PC-9 (cell line): Measurements from ENCODE around the gene ANKIB1. TPM values are rescaled to one million over a fixed set of nuclear protein-coding genes. Genes with fewer than 3 reads are reported as not detected.
A peak's percentile ranks its signal among the peaks of the same experiment; 100 is the strongest.

Experiments used
- BruUV-seq: library from RNA; stranded (reverse); fragments of 400-500 nt; replicated peaks from 2 replicates; lab custom pipeline; 2021; lab: Mats Ljungman, UMichigan
- CTCF ChIA-PET: fragments of 300-600 bp; sonication (Branson Sonifier 250); formaldehyde crosslinking; loops from one replicate; lab custom pipeline; 2022; ENCODE audit warnings: antibody characterized with exemption; lab: Charles Lee
- POLR2A ChIA-PET: fragments of 300-600 bp; sonication (Branson Sonifier 250); formaldehyde crosslinking; loops from one replicate; lab custom pipeline; 2022; ENCODE audit warnings: antibody characterized with exemption; ENCODE audit not compliant: unreplicated experiment; lab: Charles Lee
- DNase-seq, 2 experiments: peaks; one replicate each; pipeline versions ENCODE4 v3.0.0 to v3.0.0-alpha.2; 2015 to 2022; ENCODE audit warnings: mixed read lengths in 1 of 2
- H2AFZ ChIP-seq: fragments of 200-600 bp; sonication (generic); 2 replicates; pipeline ENCODE4 v1.8.1; 2017; ENCODE audit warnings: antibody characterized with exemption
- H3F3A ChIP-seq: fragments of 200-600 bp; sonication (generic); 2 replicates; pipeline ENCODE4 v1.8.1; 2017; ENCODE audit warnings: antibody characterized with exemption, mild to moderate bottlenecking, low read depth; ENCODE audit not compliant: insufficient read depth
- H3K27ac ChIP-seq: fragments of 200-600 bp; sonication (generic); 2 replicates; pipeline ENCODE4 v1.6.1; 2016; ENCODE audit warnings: mixed run types
- H3K27me3 ChIP-seq: fragments of 200-600 bp; sonication (generic); 2 replicates; pipeline ENCODE4 v1.6.1; 2016; ENCODE audit warnings: low read depth, mixed run types; ENCODE audit not compliant: insufficient read depth
- H3K36me3 ChIP-seq: fragments of 200-600 bp; sonication (generic); 2 replicates; pipeline ENCODE4 v1.6.1; 2016; ENCODE audit warnings: low read depth, mixed run types
- H3K4me1 ChIP-seq: fragments of 200-600 bp; sonication (generic); replicated peaks from 2 replicates; pipeline ENCODE4 v1.6.1; 2016; ENCODE audit warnings: mixed run types; ENCODE audit not compliant: insufficient read depth
- H3K4me2 ChIP-seq: fragments of 200-600 bp; sonication (generic); 2 replicates; pipeline ENCODE4 v1.6.1; 2017; ENCODE audit warnings: mixed run types
- H3K4me3 ChIP-seq: fragments of 200-600 bp; sonication (generic); 2 replicates; pipeline ENCODE4 v1.6.1; 2016; ENCODE audit warnings: mixed run types
- H3K79me2 ChIP-seq: fragments of 200-600 bp; sonication (generic); 2 replicates; pipeline ENCODE4 v1.6.1; 2017; ENCODE audit warnings: low read depth, mixed run types
- H3K9me2 ChIP-seq: fragments of 200-600 bp; sonication (generic); 2 replicates; pipeline ENCODE4 v1.8.1; 2017; ENCODE audit warnings: mild to moderate bottlenecking; ENCODE audit not compliant: insufficient read depth
- H3K9me3 ChIP-seq: fragments of 200-600 bp; sonication (generic); 2 replicates; pipeline ENCODE4 v1.8.1; 2016; ENCODE audit warnings: low read depth; ENCODE audit not compliant: insufficient read depth
- H4K20me1 ChIP-seq: fragments of 200-600 bp; sonication (generic); 2 replicates; pipeline ENCODE4 v1.8.1; 2017; ENCODE audit not compliant: insufficient read depth
- CTCF ChIP-seq: fragments of 200-600 bp; sonication (generic); conservative IDR thresholded peaks from 2 replicates; pipeline ENCODE4 v1.6.1; 2017; ENCODE audit warnings: mixed run types, antibody characterized with exemption, mild to moderate bottlenecking, moderate library complexity
- EZH2 ChIP-seq: fragments of 200-600 bp; sonication (generic); IDR thresholded peaks from 2 replicates; pipeline ENCODE4 v1.8.0; 2017; ENCODE audit warnings: antibody characterized with exemption, low read depth
- intact Hi-C: fragments of 100-400 bp; cut with micrococcal nuclease; formaldehyde crosslinking; loops from one replicate; pipeline ENCODE4 v1.10.0; 2022; ENCODE audit not compliant: unreplicated experiment
- total RNA-seq: library from RNA; stranded (reverse); gene quantifications from 2 replicates; pipeline ENCODE4 v1.2.3, GENCODE V29; 2021

Gene ANKIB1
- total RNA-seq, 1 experiment from 2014 or later, result 116 TPM

- Histone ChIP-seq H2AFZ (peak overlapping the region; percentile 66), H3K4me3 (peak overlapping the region; percentile 36; the same call in 1 of the 2 replicates), H3K4me1 (peaks cover 28% of the 10 kb centered on the region), H3F3A (peaks cover 23% of the 10 kb centered on the region), H3K27ac (peak overlapping the region; percentile 97), H3K4me2 (peak overlapping the region; percentile 75), H4K20me1 (no peaks in the 10 kb centered on the region; the same call in 1 of the 2 replicates), H3K36me3 (peaks cover 26% of the 10 kb centered on the region), H3K79me2 (peaks cover 85% of the 10 kb centered on the region), H3K9me3 (peaks cover 7% of the 10 kb centered on the region; the same call in 1 of the 2 replicates), H3K9me2 (peaks cover 4% of the 10 kb centered on the region), H3K27me3 (no peaks in the 10 kb centered on the region)
- ChIA-PET POLR2A (interaction anchor here (0.6 to 0.7 kb wide), 4 partner anchors 7 to 251 kb away, joined by 3 to 5 read pairs (median 4); no protein-coding TSS in a partner anchor), CTCF (interaction anchor here (1.2 kb wide), 1 partner anchor 268 kb away, joined by 14 read pairs; the partner anchor contains the start of gene RBM48)
- peak; percentile 66 to 93 for DNase-seq
- intact Hi-C loops, result loop anchor here (1.0 kb wide), 1 partner anchor 15 kb away; the partner anchor contains the start of genes ANKIB1 and KRIT1
- TF ChIP-seq CTCF (no peak), EZH2 (no peak)
- BruUV-seq, result TSS peak; percentile 29
These were observed 14.5 kb downstream of the ANKIB1 start for GRCh38 chr7:92260248-92260781.

GRCh38 chr7:92266415-92267241 lies 20.9 kb downstream of the ANKIB1 start:
- Histone ChIP-seq H3K4me2 (no peak overlapping the region), H3K27me3 (no peaks in the 10 kb centered on the region), H4K20me1 (no peaks in the 10 kb centered on the region; the same call in none of the 2 replicates), H3K36me3 (peaks cover 22% of the 10 kb centered on the region), H3K9me3 (peaks cover 7% of the 10 kb centered on the region; the same call in 1 of the 2 replicates), H3K79me2 (peaks cover 79% of the 10 kb centered on the region), H3K4me3 (no peak overlapping the region), H3K4me1 (peaks cover 2% of the 10 kb centered on the region), H2AFZ (no peak overlapping the region), H3K9me2 (no peaks in the 10 kb centered on the region; the same call in 1 of the 2 replicates), H3F3A (no peaks in the 10 kb centered on the region), H3K27ac (no peak overlapping the region; the same call in 1 of the 2 replicates)
- no peak for DNase-seq
- TF ChIP-seq EZH2, result no peak
- TF ChIP-seq CTCF, result no peak
- intact Hi-C loops, result no loop called here
- ChIA-PET CTCF (no interaction called here), POLR2A (no interaction called here)
- no TSS peak for BruUV-seq

DNA sequence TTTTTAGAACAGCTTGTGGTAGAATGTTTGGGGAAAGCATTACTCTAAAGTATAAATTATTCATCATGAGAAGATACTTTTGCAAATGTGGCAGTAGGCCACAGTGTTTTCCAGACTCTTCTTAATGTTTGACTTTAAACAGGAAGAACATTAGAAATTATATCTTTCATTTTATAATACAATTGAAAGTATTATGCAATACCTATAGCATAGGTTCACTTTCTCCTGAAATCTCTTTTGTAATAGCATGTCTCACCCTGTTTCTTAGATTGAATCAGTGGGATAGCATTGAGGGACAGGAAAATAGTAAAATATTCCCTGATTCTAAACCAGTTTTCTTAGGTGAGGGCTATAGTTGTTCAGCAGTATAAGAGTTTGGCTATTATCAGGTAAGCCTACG lies 23.1 kb downstream of the ANKIB1 start:
- no peak overlapping the region for H3K4me3 ChIP-seq
- no peak for TF ChIP-seq CTCF
- no peak for TF ChIP-seq EZH2
- H3F3A ChIP-seq, result no peaks in the 10 kb centered on the region
- peaks cover 8% of the 10 kb centered on the region; the same call in 1 of the 2 replicates for H3K36me3 ChIP-seq
- ChIA-PET CTCF (no interaction called here), POLR2A (no interaction called here)
- no peaks in the 10 kb centered on the region for H3K9me2 ChIP-seq
- H3K4me2 ChIP-seq, result no peak overlapping the region
- H3K9me3 ChIP-seq, result peaks cover 1% of the 10 kb centered on the region; the same call in 1 of the 2 replicates
- H4K20me1 ChIP-seq, result no peaks in the 10 kb centered on the region; the same call in 1 of the 2 replicates
- H3K27ac ChIP-seq, result no peak overlapping the region
- intact Hi-C loops, result no loop called here
- H2AFZ ChIP-seq, result no peak overlapping the region
- H3K4me1 ChIP-seq, result no peaks in the 10 kb centered on the region
- H3K27me3 ChIP-seq, result no peaks in the 10 kb centered on the region
- peaks cover 73% of the 10 kb centered on the region for H3K79me2 ChIP-seq
- BruUV-seq, result no TSS peak
- DNase-seq, result no peak
